GOT3 (cell line): ENCODE measurements around the gene FAM107B.

Experiments used
- DNase-seq: peaks from one replicate; lab custom pipeline; 2025; ENCODE audit warnings: mixed read lengths; lab: John Stamatoyannopoulos, UW

The FAM107B gene

DNA sequence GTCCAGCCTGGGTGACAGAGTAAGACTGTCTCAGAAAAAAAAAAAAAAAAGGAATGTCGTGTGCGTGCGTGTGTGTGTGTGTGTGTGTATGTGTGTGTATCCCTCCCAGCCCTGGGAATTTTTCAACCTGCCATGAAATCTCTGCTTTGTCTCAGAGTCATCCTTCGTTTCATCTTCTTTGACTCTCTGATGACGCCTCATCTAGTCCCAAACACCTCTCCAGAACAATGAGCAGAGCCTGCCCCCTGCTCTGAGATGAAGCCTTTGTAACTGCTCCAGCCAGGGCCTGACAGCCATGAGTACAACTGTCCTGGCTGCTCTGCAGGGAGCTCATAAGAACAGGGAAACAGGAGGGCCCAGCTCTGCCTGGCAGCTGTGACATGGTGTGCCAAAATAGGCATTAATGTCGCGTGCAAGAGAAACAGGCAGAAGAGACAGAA is 149.5 kb downstream of the FAM107B start:
- DNase-seq = no peak

GRCh38 chr10:14624600-14624999 is 150.1 kb downstream of the FAM107B start:
- no peak for DNase-seq

- no peak for DNase-seq
Observed at GRCh38 chr10:14623931-14624330, 150.8 kb downstream of the FAM107B start.

DNA sequence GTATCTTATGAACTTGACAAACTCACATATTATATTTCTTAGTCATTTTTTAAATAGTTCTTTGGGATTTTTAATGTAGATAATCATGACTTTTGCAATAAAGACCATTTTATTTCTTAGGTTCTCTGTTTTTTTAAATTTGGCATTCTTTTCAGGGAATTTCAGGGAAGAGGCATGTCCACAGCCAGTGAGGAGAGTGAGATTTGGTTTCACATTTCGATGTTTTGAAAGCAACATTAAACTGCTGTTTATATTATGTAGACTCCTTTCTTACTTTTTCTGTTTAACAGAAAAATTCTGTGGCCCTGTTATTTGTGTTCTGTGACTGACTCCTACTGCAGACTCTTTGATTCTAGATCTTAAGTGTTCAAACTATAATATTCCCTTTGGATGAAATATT is 153.7 kb downstream of the FAM107B start:
- no peak for DNase-seq

GRCh38 chr10:14618674-14619073 is 156.0 kb downstream of the FAM107B start:
- DNase-seq = no peak

DNA sequence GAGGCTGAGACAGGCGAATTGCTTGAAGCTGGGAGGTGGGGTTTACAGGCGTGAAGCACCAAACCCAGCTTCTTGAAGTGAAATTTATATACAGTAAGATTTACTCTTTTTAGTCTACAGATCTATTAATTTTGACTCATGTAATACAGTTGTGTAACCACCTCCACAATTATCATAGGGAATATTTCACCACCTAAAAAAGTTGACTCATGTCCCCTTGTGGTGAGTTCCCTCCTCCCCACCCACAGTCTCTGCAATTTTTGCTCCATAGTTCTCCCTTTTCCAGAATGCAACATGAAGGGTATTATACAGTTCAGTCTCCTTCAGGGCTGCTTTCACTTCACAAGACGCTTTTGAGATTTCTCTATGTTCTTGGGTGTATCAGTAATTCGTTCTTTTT is 156.8 kb downstream of the FAM107B start:
- no peak for DNase-seq

- no peak for DNase-seq
Observed at GRCh38 chr10:14616955-14617730, 157.6 kb downstream of the FAM107B start.

DNA sequence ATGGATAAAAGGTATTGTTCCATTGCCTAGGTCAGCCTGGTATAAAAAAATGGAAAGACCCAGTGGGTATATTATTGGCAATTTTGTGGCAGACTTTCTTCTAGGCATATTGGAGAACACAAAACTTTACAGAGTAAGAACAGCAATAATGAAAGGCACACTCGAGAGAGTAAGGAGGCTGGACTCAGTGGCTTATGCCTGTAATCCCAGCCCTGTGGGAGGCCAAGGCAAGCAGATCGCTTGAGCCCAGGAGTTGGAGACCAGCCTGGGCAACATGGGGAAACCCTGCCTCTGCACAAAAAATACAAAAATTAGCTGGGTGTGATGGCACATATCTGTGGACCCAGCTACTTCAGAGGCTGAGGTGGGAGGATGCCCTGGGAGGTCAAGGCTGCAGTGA is 158.2 kb downstream of the FAM107B start:
- DNase-seq = no peak

DNA sequence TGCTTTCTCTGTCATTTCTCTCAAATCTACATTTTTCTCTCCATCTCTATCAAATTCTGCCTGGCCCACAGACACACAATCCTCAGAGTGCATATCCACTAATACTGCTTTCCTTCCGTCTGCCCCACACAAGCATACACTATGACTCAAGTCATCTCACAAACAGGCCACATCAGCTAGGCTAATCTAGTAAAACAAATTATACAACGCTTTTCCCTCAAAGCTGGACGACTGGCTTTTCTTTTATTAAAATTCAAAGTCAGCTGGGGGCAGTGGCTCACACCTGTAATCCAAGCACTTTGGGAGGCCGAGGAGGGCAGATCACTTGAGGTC is 161.1 kb downstream of the FAM107B start:
- DNase-seq = no peak

DNA sequence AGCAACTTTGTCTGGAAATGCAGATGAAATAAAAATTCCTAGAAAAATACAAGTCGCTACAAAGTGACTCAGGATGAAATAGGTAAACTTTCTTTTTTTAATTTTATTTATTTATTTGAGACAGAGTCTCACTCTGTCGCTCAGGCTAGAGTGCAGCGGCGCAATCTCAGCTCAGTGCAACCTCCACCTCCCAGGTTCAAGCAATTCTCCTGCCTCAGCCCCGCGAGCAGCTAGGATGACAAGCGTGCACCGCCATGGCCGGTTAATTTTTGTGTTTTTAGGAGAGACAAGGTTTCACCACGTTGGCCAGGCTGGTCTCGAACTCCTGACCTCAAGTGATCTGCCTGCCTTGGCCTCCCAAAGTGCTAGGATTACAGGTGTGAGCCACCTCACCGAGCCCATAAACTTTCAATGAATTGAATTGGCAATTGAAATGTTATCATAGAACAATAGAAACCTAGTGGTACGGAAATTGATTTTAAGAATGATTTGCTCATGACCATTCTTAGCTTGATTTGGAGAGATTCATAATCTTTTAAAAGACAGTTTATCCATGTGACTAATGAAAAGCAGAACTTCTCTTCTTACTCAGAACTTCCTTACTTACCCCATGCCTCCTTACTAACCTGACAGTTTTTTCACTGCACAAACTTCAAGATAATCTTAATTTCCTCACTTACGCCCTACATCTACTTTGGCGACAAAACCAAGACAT is 161.7 kb downstream of the FAM107B start:
- no peak for DNase-seq

GRCh38 chr10:14611968-14612693 is 162.6 kb downstream of the FAM107B start:
- DNase-seq = no peak

DNA sequence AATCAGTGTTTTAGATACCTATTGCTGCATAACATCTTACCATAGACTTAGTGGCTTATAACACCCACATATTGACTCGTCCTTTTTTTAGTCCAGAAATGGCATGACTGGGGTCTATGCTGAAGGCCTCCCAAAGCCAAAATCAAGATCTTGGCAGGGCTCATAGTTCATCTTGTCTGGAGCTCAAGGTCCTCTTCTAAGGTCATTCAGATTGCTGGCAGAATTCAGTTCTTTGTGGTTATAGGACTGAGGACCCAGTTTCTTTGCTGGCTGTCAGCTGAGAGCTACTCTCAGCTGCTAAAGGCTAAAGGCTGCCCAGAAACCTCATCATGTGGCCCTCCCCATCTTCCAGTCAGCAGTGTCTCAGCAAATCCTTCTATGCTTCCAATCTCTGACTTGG is 165.5 kb downstream of the FAM107B start:
- DNase-seq = no peak

DNA sequence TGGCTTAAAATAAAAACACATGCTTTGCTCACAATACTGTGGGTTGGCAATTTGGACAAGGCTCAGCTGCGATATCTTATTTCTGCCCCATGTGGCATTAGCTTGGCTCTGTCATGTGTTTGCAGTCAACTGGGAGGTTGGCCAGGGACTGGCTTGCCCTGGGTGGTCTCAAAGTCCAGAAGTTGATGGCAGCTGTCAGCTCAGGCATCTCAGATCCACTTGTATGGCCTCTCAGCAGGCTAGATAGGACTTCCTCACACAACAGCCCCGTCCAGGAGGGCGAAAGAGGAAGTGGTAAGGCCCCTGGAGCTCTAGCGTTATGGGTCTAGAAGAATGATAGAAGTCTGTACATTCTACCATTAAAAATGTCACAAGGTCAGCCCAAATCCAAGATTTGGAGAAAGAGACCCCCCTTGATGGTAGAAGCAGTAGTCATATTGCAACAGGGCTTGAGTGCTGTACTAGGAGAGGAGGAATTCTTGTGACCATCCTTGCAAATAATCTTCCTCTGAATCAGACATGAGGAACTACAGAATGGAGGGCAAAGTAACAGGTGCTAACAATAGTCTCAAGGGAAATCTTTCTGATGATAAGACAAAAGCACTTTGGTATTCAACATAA is 166.2 kb downstream of the FAM107B start:
- DNase-seq = no peak

- DNase-seq = no peak
Observed at GRCh38 chr10:14606633-14607032, 168.1 kb downstream of the FAM107B start.

DNA sequence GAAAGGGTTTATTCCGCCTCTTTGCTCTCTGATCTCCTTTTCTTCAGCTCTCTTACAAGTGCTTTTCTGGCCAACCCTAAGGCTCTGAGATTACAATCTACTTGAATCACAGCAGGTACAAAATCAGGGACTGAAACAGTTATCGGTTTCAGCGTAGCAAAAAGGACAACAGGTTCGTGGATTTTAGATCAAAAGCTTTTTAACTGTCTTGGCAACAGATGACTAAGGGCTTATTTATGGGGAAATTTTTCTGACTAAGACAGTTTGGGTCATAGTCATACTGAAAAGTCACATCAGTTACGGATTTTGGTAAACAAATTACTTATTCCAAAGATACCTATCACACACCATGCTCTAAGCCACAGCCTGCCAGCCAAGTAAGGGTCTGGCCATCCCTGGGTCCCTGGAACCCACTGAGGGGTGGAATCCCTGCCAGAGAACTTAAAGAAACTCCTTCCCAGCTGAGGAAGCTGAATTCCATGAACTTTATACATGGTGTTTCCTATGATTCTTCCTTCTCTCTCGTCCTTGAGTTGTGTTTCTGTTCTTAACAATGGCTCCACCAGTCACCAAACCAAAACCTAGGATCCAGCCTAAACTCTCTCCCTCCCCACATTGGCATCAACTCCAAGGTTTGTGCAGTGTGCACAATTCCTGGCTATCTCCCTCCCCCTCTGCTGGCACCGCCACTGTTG is 169.3 kb downstream of the FAM107B start:
- no peak for DNase-seq

DNA sequence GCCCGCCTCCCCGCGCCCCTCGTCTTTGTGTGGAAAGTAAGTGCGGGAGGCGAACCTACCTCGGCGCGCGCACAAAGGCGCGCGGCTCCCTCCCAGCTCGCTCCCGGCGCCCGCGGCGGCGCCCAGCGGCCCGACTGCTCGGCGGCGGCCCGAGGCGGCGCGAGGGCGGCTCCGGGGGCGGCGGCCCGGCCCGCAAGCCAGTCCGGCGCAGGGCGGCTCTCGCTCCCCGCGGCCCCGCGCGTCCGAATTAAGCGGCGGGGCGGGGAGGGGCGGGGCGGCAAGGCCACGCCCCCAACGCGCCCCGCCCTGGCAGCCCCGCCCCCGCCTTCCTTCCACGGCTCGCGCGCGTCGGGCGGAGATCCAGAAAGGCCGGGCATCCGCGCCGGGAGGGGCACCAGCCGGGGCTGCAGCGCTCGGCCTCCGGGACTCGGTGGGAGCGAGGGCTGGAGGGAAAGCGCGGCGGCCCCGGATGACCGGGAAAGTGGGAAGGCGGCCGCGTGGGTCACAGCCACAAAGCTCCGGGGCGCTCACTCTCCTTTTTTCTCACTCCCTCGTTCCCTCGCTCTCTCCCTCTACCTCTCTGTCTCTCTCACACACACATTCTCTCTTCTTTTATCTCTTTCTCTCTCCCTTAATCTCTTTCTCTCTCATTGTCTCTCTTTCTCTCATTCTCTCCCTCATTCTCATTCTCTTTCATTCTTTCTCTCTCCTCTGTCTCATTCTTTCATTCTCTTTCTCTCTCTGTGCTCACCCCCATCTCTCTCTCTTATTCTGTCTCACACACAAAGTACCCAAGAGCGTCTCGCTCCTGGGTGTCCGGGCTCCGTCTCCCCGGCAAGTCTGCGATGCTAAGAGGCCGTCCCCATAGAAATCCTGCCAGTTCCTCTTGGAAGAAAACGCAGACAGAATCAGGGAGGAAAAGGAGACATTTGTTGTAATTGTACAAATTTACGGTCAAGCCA is 170.2 kb downstream of the FAM107B start:
- no peak for DNase-seq

DNA sequence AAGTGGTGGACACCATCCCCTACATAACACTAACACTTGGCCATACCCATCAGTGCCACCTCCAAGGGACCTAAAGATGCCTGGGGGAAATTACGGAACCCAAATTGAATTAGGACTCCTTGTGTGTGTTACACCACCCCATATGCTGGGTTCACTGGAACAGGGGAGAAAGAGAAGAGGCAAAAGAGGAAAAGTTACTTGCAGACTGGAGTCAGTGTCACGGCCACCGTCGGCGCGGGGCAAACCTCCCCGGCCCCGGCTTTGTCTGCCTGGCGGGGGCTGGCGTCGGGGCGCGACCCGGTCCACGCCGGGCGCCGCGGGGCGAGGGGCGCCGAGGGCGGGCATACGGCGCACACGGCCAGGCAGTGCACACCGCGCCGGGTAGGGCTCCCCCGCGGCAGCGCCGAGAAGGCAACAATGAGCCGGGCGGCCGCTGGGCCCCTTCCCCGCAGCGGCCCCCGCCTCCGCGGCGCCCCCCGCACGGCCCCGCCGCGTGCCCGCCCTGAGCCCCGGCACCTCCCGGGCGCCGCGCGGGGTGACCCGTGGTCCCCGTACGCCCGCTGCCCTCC is 171.1 kb downstream of the FAM107B start:
- DNase-seq = no peak

GRCh38 chr10:14602807-14603533 is 171.7 kb downstream of the FAM107B start:
- no peak for DNase-seq

- no peak for DNase-seq
Observed at GRCh38 chr10:14601872-14602725, 172.6 kb downstream of the FAM107B start.
